ENCODE results near the gene ESPL1. TPM values are rescaled to one million over a fixed set of nuclear protein-coding genes. Genes with fewer than 3 reads are reported as not detected.

ESPL1 gene
- total RNA-seq, 4 donors from 2014 or later: 0.13 to 1.5 (median 0.52) TPM

DNA sequence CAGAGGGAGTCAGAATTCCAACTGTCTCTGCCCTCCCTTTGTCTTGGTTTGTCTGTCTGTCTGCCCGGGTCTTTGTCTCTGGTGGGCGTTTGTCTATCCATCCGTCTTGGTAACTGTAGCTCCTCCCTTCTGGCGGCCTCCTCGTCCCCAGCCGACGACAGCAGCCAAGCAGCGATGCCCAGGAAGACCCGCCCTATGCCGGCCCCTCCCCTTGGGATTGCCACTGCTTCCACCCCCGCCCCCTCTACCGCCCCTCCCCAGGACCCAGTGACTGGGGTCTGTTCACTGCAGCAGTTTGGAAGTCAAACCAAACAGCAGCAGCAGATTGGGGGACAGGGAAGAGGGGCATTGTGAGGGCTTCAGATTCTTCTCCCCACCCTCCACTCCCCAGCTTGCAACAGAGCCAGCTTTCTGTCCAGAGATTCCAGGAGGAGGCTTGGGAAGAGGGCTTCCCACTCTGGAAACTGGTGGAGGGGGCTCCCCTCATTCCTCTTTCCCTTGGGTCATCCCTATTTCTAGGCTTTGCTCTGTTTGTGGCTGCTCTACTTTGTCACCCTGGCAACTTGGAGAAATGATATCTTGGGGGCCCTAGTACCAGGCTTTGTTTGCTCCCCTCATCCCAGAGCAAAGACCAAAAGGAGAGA is 33.7 kb upstream of the ESPL1 start:
- H3K9me3 ChIP-seq: no peaks in the 10 kb centered on the region
- H3K27ac ChIP-seq: no peak overlapping the region
- TF ChIP-seq, protein P1, sequence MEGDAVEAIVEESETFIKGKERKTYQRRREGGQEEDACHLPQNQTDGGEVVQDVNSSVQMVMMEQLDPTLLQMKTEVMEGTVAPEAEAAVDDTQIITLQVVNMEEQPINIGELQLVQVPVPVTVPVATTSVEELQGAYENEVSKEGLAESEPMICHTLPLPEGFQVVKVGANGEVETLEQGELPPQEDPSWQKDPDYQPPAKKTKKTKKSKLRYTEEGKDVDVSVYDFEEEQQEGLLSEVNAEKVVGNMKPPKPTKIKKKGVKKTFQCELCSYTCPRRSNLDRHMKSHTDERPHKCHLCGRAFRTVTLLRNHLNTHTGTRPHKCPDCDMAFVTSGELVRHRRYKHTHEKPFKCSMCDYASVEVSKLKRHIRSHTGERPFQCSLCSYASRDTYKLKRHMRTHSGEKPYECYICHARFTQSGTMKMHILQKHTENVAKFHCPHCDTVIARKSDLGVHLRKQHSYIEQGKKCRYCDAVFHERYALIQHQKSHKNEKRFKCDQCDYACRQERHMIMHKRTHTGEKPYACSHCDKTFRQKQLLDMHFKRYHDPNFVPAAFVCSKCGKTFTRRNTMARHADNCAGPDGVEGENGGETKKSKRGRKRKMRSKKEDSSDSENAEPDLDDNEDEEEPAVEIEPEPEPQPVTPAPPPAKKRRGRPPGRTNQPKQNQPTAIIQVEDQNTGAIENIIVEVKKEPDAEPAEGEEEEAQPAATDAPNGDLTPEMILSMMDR (IDR thresholded peaks at IDR 0.05): no peak
- H3K4me1 ChIP-seq: peaks cover 32 to 44% of the 10 kb centered on the region in 2 donors
- intact Hi-C loops (cut with DNase I): no loop called here
- H3K27me3 ChIP-seq: no peaks in the 10 kb centered on the region
- no peak overlapping the region for H3K4me3 ChIP-seq (replicated peaks in 1 of 3)
- no peak for DNase-seq
- H3K36me3 ChIP-seq: no peaks in the 10 kb centered on the region
- 24 to 25% methylated on average over 7 to 10 of the region's 12 CpGs for WGBS, 2 donors

- intact Hi-C loops (cut with DNase I): no loop called here
- Histone ChIP-seq H3K9me3 (no peaks in the 10 kb centered on the region), H3K36me3 (no peaks in the 10 kb centered on the region), H3K27me3 (no peaks in the 10 kb centered on the region), H3K4me3 (replicated peaks in 1 of 3) (no peak overlapping the region), H3K27ac (no peak overlapping the region), H3K4me1 (peaks cover 32 to 37% of the 10 kb centered on the region in 2 donors)
- no peak for DNase-seq
- TF ChIP-seq POLR2A (IDR thresholded peaks at IDR 0.05): no peak
- TF ChIP-seq, protein P1 (IDR thresholded peaks at IDR 0.05): no peak
- 68% methylated on average over 3 of the region's 3 CpGs for WGBS, 2 donors
Observed at GRCh38 chr12:53235164-53235563, 32.9 kb upstream of the ESPL1 start.

- no peaks in the 10 kb centered on the region for H3K9me3 ChIP-seq
- H3K27ac ChIP-seq: no peak overlapping the region
- TF ChIP-seq, protein P1 (IDR thresholded peaks at IDR 0.05): no peak
- TF ChIP-seq POLR2A (IDR thresholded peaks at IDR 0.05): no peak
- intact Hi-C loops (cut with DNase I): no loop called here
- no peak overlapping the region for H3K4me3 ChIP-seq (replicated peaks in 1 of 3)
- WGBS, 2 donors: 78 to 81% methylated on average over 6 to 9 of the region's 9 CpGs
- no peaks in the 10 kb centered on the region for H3K36me3 ChIP-seq
- DNase-seq: no peak
- peaks cover 24 to 29% of the 10 kb centered on the region in 2 donors for H3K4me1 ChIP-seq
- H3K27me3 ChIP-seq: no peaks in the 10 kb centered on the region
Observed at GRCh38 chr12:53235742-53236442, 32.2 kb upstream of the ESPL1 start.

DNA sequence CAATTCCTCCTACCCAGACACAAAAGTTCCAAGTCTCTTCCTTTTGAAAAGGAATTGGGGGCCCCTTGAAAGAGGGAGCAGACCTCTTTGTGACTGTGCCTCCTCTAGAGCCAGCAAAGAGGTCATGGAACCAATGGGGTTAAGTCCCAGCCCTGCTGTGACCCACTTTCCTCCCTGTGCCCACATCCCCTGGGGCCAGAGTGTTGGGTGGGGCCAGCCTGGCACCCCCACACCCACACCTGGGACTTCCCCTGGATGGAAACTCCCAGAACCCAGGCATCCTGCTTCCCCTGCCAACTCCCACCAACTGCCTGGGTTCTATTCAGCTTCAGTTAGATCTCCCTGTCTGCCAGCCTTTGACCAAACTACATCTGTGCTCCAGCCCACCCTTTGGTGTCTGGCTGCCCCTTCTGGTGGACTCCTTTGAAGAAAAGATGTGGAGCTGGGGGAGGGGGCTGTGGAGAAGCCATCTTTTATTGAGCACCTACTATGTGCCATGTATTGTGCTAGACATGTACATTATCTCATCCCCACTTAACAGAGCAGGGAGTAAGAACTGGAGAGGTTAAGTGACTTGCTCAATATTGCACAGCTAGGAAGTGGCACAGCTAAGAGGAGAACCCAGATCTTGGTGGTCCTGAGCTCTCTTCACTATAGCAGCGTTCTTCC is 31.5 kb upstream of the ESPL1 start:
- Histone ChIP-seq H3K4me1 (peaks cover 17 to 23% of the 10 kb centered on the region in 2 donors), H3K27me3 (no peaks in the 10 kb centered on the region), H3K4me3 (replicated peaks in 1 of 3) (no peak overlapping the region), H3K36me3 (no peaks in the 10 kb centered on the region), H3K27ac (no peak overlapping the region), H3K9me3 (no peaks in the 10 kb centered on the region)
- intact Hi-C loops (cut with DNase I): no loop called here
- TF ChIP-seq, protein P1 (IDR thresholded peaks at IDR 0.05): no peak
- no peak for TF ChIP-seq POLR2A (IDR thresholded peaks at IDR 0.05)
- 84 to 94% methylated on average over 1 of the region's 1 CpG for WGBS, 2 donors
- no peak for DNase-seq
